Mesendoderm (in vitro differentiated cells): Measurements from ENCODE around the gene ACBD6. TPM values are rescaled to one million over a fixed set of nuclear protein-coding genes. Genes with fewer than 3 reads are reported as not detected.

Source experiments
- DNase-seq: peaks from one replicate; pipeline ENCODE4 v3.0.0; 2013
- H2AK5ac ChIP-seq: 2 replicates; pipeline ENCODE4 v1.6.1; 2013; ENCODE audit warnings: low read length, inconsistent platforms
- H2BK120ac ChIP-seq: 2 replicates; pipeline ENCODE4 v1.6.1; 2013; ENCODE audit warnings: low read depth, mild to moderate bottlenecking, low read length, moderate library complexity, mixed read lengths
- H2BK15ac ChIP-seq: replicated peaks from 2 replicates; pipeline ENCODE4 v1.6.1; 2013; ENCODE audit warnings: low read depth, mild to moderate bottlenecking, moderate library complexity
- H2BK5ac ChIP-seq: 2 replicates; pipeline ENCODE4 v1.6.1; 2013; ENCODE audit warnings: low read length, inconsistent platforms
- H3K18ac ChIP-seq: 2 replicates; pipeline ENCODE4 v1.6.1; 2013; ENCODE audit warnings: mild to moderate bottlenecking, low read length, mixed read lengths
- H3K23ac ChIP-seq: one replicate; pipeline ENCODE4 v1.6.1; 2013; ENCODE audit warnings: low read length
- H3K27ac ChIP-seq: 2 replicates; pipeline ENCODE4 v1.5.1; 2013; ENCODE audit warnings: low read depth, mild to moderate bottlenecking, inconsistent platforms, low read length, moderate library complexity
- H3K27me3 ChIP-seq: 2 replicates; pipeline ENCODE4 v1.6.1; 2013; ENCODE audit warnings: low read length, control low read depth, mild to moderate bottlenecking, inconsistent platforms; ENCODE audit not compliant: insufficient read depth, poor library complexity
- H3K36me3 ChIP-seq: 2 replicates; pipeline ENCODE4 v1.6.1; 2013; ENCODE audit warnings: low read length, inconsistent platforms; ENCODE audit not compliant: control insufficient read depth, insufficient read depth
- H3K4ac ChIP-seq: one replicate; pipeline ENCODE4 v1.6.1; 2013; ENCODE audit warnings: low read depth, mild to moderate bottlenecking, low read length, moderate library complexity
- H3K4me1 ChIP-seq: 2 replicates; pipeline ENCODE4 v1.6.1; 2013; ENCODE audit warnings: low read depth, low read length, inconsistent platforms; ENCODE audit not compliant: control insufficient read depth
- H3K4me2 ChIP-seq: 2 replicates; pipeline ENCODE4 v1.6.1; 2013; ENCODE audit warnings: low read length
- H3K4me3 ChIP-seq: 2 replicates; pipeline ENCODE4 v1.5.1; 2013; ENCODE audit warnings: mild to moderate bottlenecking, low read length
- H3K56ac ChIP-seq: one replicate; pipeline ENCODE4 v1.6.1; 2013; ENCODE audit warnings: low read length
- H3K79me1 ChIP-seq: 2 replicates; pipeline ENCODE4 v1.6.1; 2013; ENCODE audit warnings: low read length, inconsistent platforms
- H3K79me2 ChIP-seq: 2 replicates; pipeline ENCODE4 v1.6.1; 2013; ENCODE audit warnings: mild to moderate bottlenecking, low read length; ENCODE audit not compliant: control insufficient read depth, insufficient read depth
- H3K9ac ChIP-seq: 2 replicates; pipeline ENCODE4 v1.6.1; 2013; ENCODE audit warnings: low read length, inconsistent platforms
- H4K5ac ChIP-seq: one replicate; pipeline ENCODE4 v1.6.1; 2013; ENCODE audit warnings: low read length
- H4K8ac ChIP-seq: one replicate; pipeline ENCODE4 v1.6.1; 2013; ENCODE audit warnings: low read depth, mild to moderate bottlenecking, control low read depth, low read length, moderate library complexity
- WGBS: extraction: QIAGEN DNeasy Blood & Tissue Kit; methylation state at CpG from one replicate; pipeline ENCODE4 v1.1.7; 2013; ENCODE audit warnings: low lambda C conversion rate, missing lambda C conversion rate; ENCODE audit not compliant: insufficient coverage; ENCODE audit errors: extremely low coverage; 5-methylcytosine and 5-hydroxymethylcytosine counted together
- small RNA-seq: library from polyadenylated mRNA; stranded (forward); fragments of <200 nt; extraction: miRNeasy Mini kit (QIAGEN cat#:217004); gene quantifications from one replicate; pipeline ENCODE3, GENCODE V24; 2013; ENCODE audit not compliant: insufficient read depth

The ACBD6 gene

GRCh38 chr1:180238675-180239074 is 263.7 kb downstream of the ACBD6 start:
- Histone ChIP-seq H3K9ac (no peak overlapping the region), H3K79me1 (no peaks in the 10 kb centered on the region), H3K4me1 (no peaks in the 10 kb centered on the region), H3K4me3 (no peak overlapping the region), H2BK120ac (no peak overlapping the region), H3K27me3 (peaks cover 51% of the 10 kb centered on the region), H2BK15ac (no peak overlapping the region), H3K27ac (no peak overlapping the region), H3K36me3 (no peaks in the 10 kb centered on the region), H3K18ac (no peak overlapping the region), H3K4ac (no peak overlapping the region), H3K23ac (no peak overlapping the region), H4K8ac (no peak overlapping the region), H2BK5ac (no peak overlapping the region), H3K4me2 (no peak overlapping the region), H3K56ac (no peak overlapping the region), H2AK5ac (no peak overlapping the region), H4K5ac (no peak overlapping the region), H3K79me2 (no peaks in the 10 kb centered on the region)
- WGBS, result no CpG with 5 or more reads among the region's 7 CpGs
- no peak for DNase-seq

Small RNA genes lying within 50 kb of the gene (small RNA-seq; reads per million reads assigned to genes)
- 1.1 reads per million for gene MIR3121
- not detected for gene RF00019
